Liver (tissue), 9 donors: ENCODE data around the gene EFNB1. TPM values are rescaled to one million over a fixed set of nuclear protein-coding genes. Genes with fewer than 3 reads are reported as not detected.

Source experiments
- DNase-seq: peaks from one replicate; pipeline ENCODE4 v3.0.0-alpha.2; 2017; ENCODE audit warnings: low spot score
- H3K27ac ChIP-seq, 2 donors: one replicate each; pipeline ENCODE4 v1.7.0; 2013; ENCODE audit warnings: inconsistent platforms in 2 of 2, low read length in 2 of 2, control low read depth in 1 of 2, low read depth in 1 of 2, mild to moderate bottlenecking in 1 of 2
- H3K27me3 ChIP-seq, 4 donors: one replicate each; pipeline versions ENCODE4 v1.6.1 to v1.7.0; 2013; ENCODE audit warnings: low read length in 3 of 4, inconsistent platforms in 1 of 4, mild to moderate bottlenecking in 1 of 4, moderate library complexity in 1 of 4; ENCODE audit not compliant: control insufficient read depth in 4 of 4, insufficient read depth in 4 of 4
- H3K36me3 ChIP-seq, 4 donors: one replicate each; pipeline versions ENCODE4 v1.6.1 to v1.7.0; 2013; ENCODE audit warnings: low read length in 3 of 4, mild to moderate bottlenecking in 3 of 4, low read depth in 1 of 4, moderate library complexity in 1 of 4; ENCODE audit not compliant: control insufficient read depth in 4 of 4, insufficient read depth in 3 of 4
- H3K4me1 ChIP-seq, 4 donors: one replicate each; pipeline versions ENCODE4 v1.6.1 to v1.7.0; 2013; ENCODE audit warnings: low read length in 3 of 4, mild to moderate bottlenecking in 3 of 4, moderate library complexity in 1 of 4; ENCODE audit not compliant: control insufficient read depth in 4 of 4, insufficient read depth in 4 of 4
- H3K4me3 ChIP-seq, 3 donors: one replicate each; pipeline versions ENCODE4 v1.6.1 to v1.7.0; 2013; ENCODE audit warnings: low read length in 3 of 3, control low read depth in 1 of 3, low read depth in 1 of 3, mild to moderate bottlenecking in 1 of 3
- H3K9ac ChIP-seq, 2 donors: one replicate each; pipeline ENCODE4 v1.7.0; 2013; ENCODE audit warnings: low read length in 2 of 2, mild to moderate bottlenecking in 2 of 2, moderate library complexity in 2 of 2, control low read depth in 1 of 2, low read depth in 1 of 2
- H3K9me3 ChIP-seq, 4 donors: one replicate each; pipeline versions ENCODE4 v1.6.1 to v1.7.0; 2013; ENCODE audit warnings: low read length in 3 of 4; ENCODE audit not compliant: control insufficient read depth in 4 of 4
- ATF3 ChIP-seq: IDR thresholded peaks from 2 replicates; pipeline ENCODE4 v1.6.1; 2016; ENCODE audit warnings: antibody characterized with exemption
- CTCF ChIP-seq: fragments of 150-350 bp; IDR thresholded peaks from 2 replicates; pipeline ENCODE4 v1.5.1; 2017; ENCODE audit warnings: improper control_type of control experiment, low read depth, low read length; ENCODE audit not compliant: missing input control
- EGR1 ChIP-seq, 2 donors: IDR thresholded peaks; 2 replicates each; pipeline ENCODE4 v1.6.1; 2016 to 2018; ENCODE audit warnings: antibody characterized with exemption in 2 of 2, low read depth in 2 of 2
- FOXA1 ChIP-seq: IDR thresholded peaks from 2 replicates; pipeline ENCODE4 v1.6.1; 2016; ENCODE audit warnings: antibody characterized with exemption
- FOXA2 ChIP-seq: IDR thresholded peaks from 2 replicates; pipeline ENCODE4 v1.6.1; 2016; ENCODE audit warnings: antibody characterized with exemption
- HNF4A ChIP-seq, 2 donors: conservative IDR thresholded peaks; 2 replicates each; pipeline ENCODE4 v1.6.1; 2016; ENCODE audit warnings: antibody characterized with exemption in 2 of 2, mild to moderate bottlenecking in 2 of 2
- HNF4G ChIP-seq: IDR thresholded peaks from 2 replicates; pipeline ENCODE4 v1.6.1; 2016; ENCODE audit warnings: antibody characterized with exemption
- JUND ChIP-seq, 2 donors: IDR thresholded peaks; 2 replicates each; pipeline ENCODE4 v1.6.1; 2016; ENCODE audit warnings: antibody characterized with exemption in 2 of 2
- MAX ChIP-seq: IDR thresholded peaks from 2 replicates; pipeline ENCODE4 v1.6.1; 2016; ENCODE audit warnings: antibody characterized with exemption
- RAD21 ChIP-seq, 2 donors: IDR thresholded peaks; 2 replicates each; pipeline ENCODE4 v1.6.1; 2016; ENCODE audit warnings: antibody characterized with exemption in 2 of 2, mild to moderate bottlenecking in 2 of 2
- RXRA ChIP-seq, 2 donors: IDR thresholded peaks; 2 replicates each; pipeline ENCODE4 v1.6.1; 2017 to 2018; ENCODE audit warnings: antibody characterized with exemption in 2 of 2, mild to moderate bottlenecking in 1 of 2
- SP1 ChIP-seq: IDR thresholded peaks from 2 replicates; pipeline ENCODE4 v1.6.1; 2018; ENCODE audit warnings: antibody characterized with exemption, mild to moderate bottlenecking
- TAF1 ChIP-seq: conservative IDR thresholded peaks from 2 replicates; pipeline ENCODE4 v1.6.1; 2016; ENCODE audit warnings: antibody characterized with exemption, mild to moderate bottlenecking
- YY1 ChIP-seq: IDR thresholded peaks from 2 replicates; pipeline ENCODE4 v1.6.1; 2016; ENCODE audit warnings: antibody characterized with exemption, mild to moderate bottlenecking
- ZBTB33 ChIP-seq: IDR thresholded peaks from 2 replicates; pipeline ENCODE4 v1.6.1; 2016; ENCODE audit warnings: antibody characterized with exemption
- WGBS: extraction: QIAGEN DNeasy Blood & Tissue Kit; methylation state at CpG from one replicate; pipeline ENCODE4 v1.1.7; 2013; 5-methylcytosine and 5-hydroxymethylcytosine counted together
- polyA plus RNA-seq, 2 donors: library from polyadenylated mRNA; stranded (reverse) in 1 of 2; unstranded in 1 of 2; fragments of 200-250 nt in 1 of 2; fragments of >200 nt in 1 of 2; fragmentation: Nextera tagmentation in 1 of 2; extraction: Ambion mirVana in 1 of 2; gene quantifications; one replicate each; pipeline versions ENCODE4 v1.2.1 to v1.2.3, GENCODE V29; 2013 to 2015
- total RNA-seq, 2 donors: library from RNA; depleted of rRNA; stranded (reverse); fragments of >200 nt; gene quantifications; one replicate each; pipeline ENCODE4 v1.2.3, GENCODE V29; 2014
- donor health status: healthy.
- donor health status: healthy.
- donor health status: healthy.
- donor health status: healthy.
- donor health status: healthy.

EFNB1 gene
- total and polyA plus RNA-seq, 4 donors = 3.6 to 8.9 (median 8.1) TPM

GRCh38 chrX:68867458-68868112 lies 38.8 kb downstream of the EFNB1 start:
- H3K4me1 ChIP-seq = peaks cover 4 to 12% (median 8%) of the 10 kb centered on the region in 4 donors
- H3K9ac ChIP-seq = no peak overlapping the region
- no peak for DNase-seq
- no peak for TF ChIP-seq EGR1 (IDR thresholded peaks at IDR 0.05; ENCODE audit: low read depth in 2 of 2)
- TF ChIP-seq SP1 = no peak
- TF ChIP-seq CTCF = no peak
- TF ChIP-seq RAD21 (IDR thresholded peaks at IDR 0.05) = no peak
- TF ChIP-seq JUND (IDR thresholded peaks at IDR 0.05) = no peak
- TF ChIP-seq YY1 = no peak
- H3K27ac ChIP-seq = no peak overlapping the region
- no peaks in the 10 kb centered on the region for H3K9me3 ChIP-seq
- WGBS = 86% methylated on average over 14 of the region's 14 CpGs
- H3K4me3 ChIP-seq = no peak overlapping the region
- no peaks in the 10 kb centered on the region for H3K36me3 ChIP-seq
- no peaks in the 10 kb centered on the region for H3K27me3 ChIP-seq

GRCh38 chrX:68868316-68868715 lies 39.5 kb downstream of the EFNB1 start:
- Histone ChIP-seq H3K36me3 (no peaks in the 10 kb centered on the region), H3K27me3 (no peaks in the 10 kb centered on the region), H3K9me3 (no peaks in the 10 kb centered on the region), H3K27ac (no peak overlapping the region), H3K9ac (no peak overlapping the region), H3K4me3 (no peak overlapping the region), H3K4me1 (peaks cover 4 to 14% (median 9%) of the 10 kb centered on the region in 4 donors)
- 94% methylated on average over 3 of the region's 3 CpGs for WGBS
- no peak for DNase-seq
- TF ChIP-seq TAF1 (no peak), ATF3 (no peak), SP1 (no peak), FOXA1 (no peak), ZBTB33 (no peak), FOXA2 (no peak), HNF4A (conservative IDR thresholded peaks at IDR 0.05) (no peak), HNF4G (no peak), RXRA (IDR thresholded peaks at IDR 0.05) (no peak), MAX (no peak)
